ENCODE data around the gene DAP. TPM values are rescaled to one million over a fixed set of nuclear protein-coding genes. Genes with fewer than 3 reads are reported as not detected.

The DAP gene
- polyA plus RNA-seq, 2 donors: 20.0 to 27.7 TPM

DNA sequence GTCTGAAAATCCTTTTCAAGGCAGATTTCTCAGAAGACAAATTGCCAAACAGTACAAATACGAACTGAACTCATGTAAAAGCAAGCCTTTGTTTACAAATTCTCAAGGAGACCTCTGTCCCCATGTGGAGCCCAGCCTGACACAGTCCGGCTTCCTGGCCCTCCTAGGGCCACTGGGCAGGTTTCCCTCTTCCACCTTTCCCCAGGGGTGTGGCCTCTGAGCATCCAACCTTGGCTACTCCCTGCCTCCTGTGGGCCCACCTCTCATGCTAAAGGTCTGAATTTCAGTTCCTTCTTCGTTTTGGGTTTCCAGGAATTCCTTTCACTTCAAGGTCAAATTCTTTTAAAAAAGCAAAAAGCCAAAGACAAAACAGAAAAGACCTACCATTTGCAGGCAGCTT, 10.1 kb downstream of the DAP start:
- Histone ChIP-seq H3K27ac (ENCODE audit: low read depth in 2 of 2, low read length in 1 of 2) (no peak overlapping the region), H3K4me3 (ENCODE audit: low read depth in 1 of 2, low read length in 2 of 2) (no peak overlapping the region), H3K36me3 (ENCODE audit: control insufficient read depth in 2 of 2, insufficient read depth in 2 of 2, low read length in 1 of 2) (peaks cover 0 to 14% of the 10 kb centered on the region in 2 donors), H3K27me3 (ENCODE audit: control insufficient read depth in 1 of 2, insufficient read depth in 2 of 2, low read length in 2 of 2) (no peaks in the 10 kb centered on the region), H3K4me1 (ENCODE audit: control insufficient read depth in 2 of 2, insufficient read depth in 2 of 2, low read length in 1 of 2) (peaks cover 2% of the 10 kb centered on the region in 2 donors), H3K9me3 (ENCODE audit: control insufficient read depth in 2 of 2, insufficient read depth in 1 of 2, low read depth in 1 of 2, low read length in 1 of 2) (no peaks in the 10 kb centered on the region)
- WGBS, 2 donors: 63 to 78% methylated on average over 3 of the region's 3 CpGs

DNA sequence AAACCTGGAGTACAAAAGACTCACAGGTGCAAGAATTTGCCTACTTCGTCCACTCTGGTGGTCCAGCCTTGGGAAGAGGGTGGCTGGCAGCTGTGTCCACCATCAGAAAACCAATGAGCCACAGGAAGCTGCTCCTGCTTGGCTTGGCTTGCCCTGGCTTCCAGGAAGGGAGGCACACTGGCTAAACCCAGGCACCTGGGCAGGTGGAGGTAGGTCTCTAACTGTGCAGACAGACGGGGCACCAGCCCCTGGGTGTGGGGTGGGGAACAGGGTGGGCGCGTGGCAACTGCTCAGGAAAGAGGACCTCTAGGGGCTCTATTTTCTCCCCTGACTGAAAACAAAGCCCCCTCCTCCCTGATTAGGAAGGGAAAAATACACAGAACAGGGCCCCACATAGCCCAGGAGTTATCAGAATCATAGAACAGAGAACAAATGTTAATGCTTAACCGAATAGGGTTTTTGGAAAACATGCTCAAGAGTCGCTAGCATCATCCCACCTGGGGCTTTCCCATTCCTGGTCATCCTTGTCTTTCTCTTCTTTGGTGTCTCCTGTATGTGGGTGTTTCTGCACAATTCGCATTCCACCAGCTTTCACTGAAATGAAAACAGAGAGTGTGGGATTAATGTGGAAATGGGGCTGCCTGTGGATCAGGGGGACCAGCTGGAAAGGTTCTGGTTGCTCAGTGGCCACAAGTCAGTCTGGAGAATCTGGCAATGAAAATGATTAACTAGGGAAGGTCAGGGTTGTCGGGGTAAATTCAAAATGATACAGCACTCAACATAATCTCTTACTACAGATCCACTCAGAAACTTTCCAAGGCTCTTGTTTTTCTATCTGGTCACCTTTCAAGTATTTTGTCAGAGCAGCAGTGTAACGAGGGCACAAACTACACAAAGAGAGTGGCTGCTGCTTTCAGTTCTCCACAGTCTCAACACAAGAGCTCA, 13.1 kb downstream of the DAP start:
- no peaks in the 10 kb centered on the region for H3K27me3 ChIP-seq (ENCODE audit: control insufficient read depth in 1 of 2, insufficient read depth in 2 of 2, low read length in 2 of 2)
- H3K4me3 ChIP-seq (ENCODE audit: low read depth in 1 of 2, low read length in 2 of 2): no peak overlapping the region
- 76 to 89% methylated on average over 9 of the region's 9 CpGs for WGBS, 2 donors
- peaks cover 2 to 5% of the 10 kb centered on the region in 2 donors for H3K4me1 ChIP-seq (ENCODE audit: control insufficient read depth in 2 of 2, insufficient read depth in 2 of 2, low read length in 1 of 2)
- H3K36me3 ChIP-seq (ENCODE audit: control insufficient read depth in 2 of 2, insufficient read depth in 2 of 2, low read length in 1 of 2): peaks cover 0 to 6% of the 10 kb centered on the region in 2 donors
- no peak overlapping the region for H3K27ac ChIP-seq (ENCODE audit: low read depth in 2 of 2, low read length in 1 of 2)
- H3K9me3 ChIP-seq (ENCODE audit: control insufficient read depth in 2 of 2, insufficient read depth in 1 of 2, low read depth in 1 of 2, low read length in 1 of 2): no peaks in the 10 kb centered on the region

DNA sequence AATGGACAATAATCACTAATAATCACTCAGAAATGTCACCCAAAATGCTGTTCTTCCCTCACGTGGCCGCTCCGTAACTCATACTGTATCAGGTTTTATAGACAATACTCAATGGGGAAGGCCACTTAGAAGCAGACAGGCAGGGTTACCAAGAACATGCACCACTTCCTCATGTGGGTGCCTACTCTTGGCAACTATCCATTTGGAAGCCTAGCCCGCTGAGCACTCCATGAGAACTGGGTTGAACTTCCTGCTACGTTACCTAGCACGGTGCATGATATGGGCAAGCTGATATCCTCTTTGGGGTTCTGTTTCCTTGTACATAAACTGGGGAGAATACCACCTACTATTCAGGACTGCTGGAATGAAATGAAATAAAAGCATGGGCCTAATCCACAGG, 14.3 kb downstream of the DAP start:
- no peaks in the 10 kb centered on the region for H3K9me3 ChIP-seq (ENCODE audit: control insufficient read depth in 2 of 2, insufficient read depth in 1 of 2, low read depth in 1 of 2, low read length in 1 of 2)
- H3K27me3 ChIP-seq (ENCODE audit: control insufficient read depth in 1 of 2, insufficient read depth in 2 of 2, low read length in 2 of 2): no peaks in the 10 kb centered on the region
- peak overlapping the region in 1 of 2 donors; percentile 62 for H3K27ac ChIP-seq (ENCODE audit: low read depth in 2 of 2, low read length in 1 of 2)
- no peak overlapping the region for H3K4me3 ChIP-seq (ENCODE audit: low read depth in 1 of 2, low read length in 2 of 2)
- WGBS, 2 donors: 44 to 66% methylated on average over 6 of the region's 6 CpGs
- peaks cover 0 to 6% of the 10 kb centered on the region in 2 donors for H3K36me3 ChIP-seq (ENCODE audit: control insufficient read depth in 2 of 2, insufficient read depth in 2 of 2, low read length in 1 of 2)
- peaks cover 2 to 5% of the 10 kb centered on the region in 2 donors for H3K4me1 ChIP-seq (ENCODE audit: control insufficient read depth in 2 of 2, insufficient read depth in 2 of 2, low read length in 1 of 2)

DNA sequence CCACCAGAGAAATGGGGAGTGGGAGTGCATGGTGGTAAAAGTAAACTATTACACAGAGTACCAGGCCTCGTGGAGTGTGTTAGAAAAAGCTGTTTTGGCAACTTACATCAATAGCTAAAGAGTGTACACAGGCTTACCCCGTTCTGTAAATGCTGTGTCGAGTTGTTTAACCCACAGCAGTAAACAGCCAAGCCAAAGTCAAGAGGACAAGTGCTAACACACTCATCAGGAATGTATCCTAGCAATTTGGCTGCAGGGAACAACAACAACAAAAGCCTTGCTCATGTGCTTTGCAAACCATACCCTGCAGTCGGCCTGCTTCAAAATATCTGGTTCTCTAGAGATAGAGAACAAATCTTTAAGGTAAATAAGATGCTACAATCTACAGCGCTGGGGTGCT, 15.9 kb downstream of the DAP start:
- Histone ChIP-seq H3K9me3 (ENCODE audit: control insufficient read depth in 2 of 2, insufficient read depth in 1 of 2, low read depth in 1 of 2, low read length in 1 of 2) (no peaks in the 10 kb centered on the region), H3K36me3 (ENCODE audit: control insufficient read depth in 2 of 2, insufficient read depth in 2 of 2, low read length in 1 of 2) (peaks cover 0 to 9% of the 10 kb centered on the region in 2 donors), H3K27me3 (ENCODE audit: control insufficient read depth in 1 of 2, insufficient read depth in 2 of 2, low read length in 2 of 2) (no peaks in the 10 kb centered on the region), H3K4me3 (ENCODE audit: low read depth in 1 of 2, low read length in 2 of 2) (no peak overlapping the region), H3K4me1 (ENCODE audit: control insufficient read depth in 2 of 2, insufficient read depth in 2 of 2, low read length in 1 of 2) (peaks cover 2 to 5% of the 10 kb centered on the region in 2 donors), H3K27ac (ENCODE audit: low read depth in 2 of 2, low read length in 1 of 2) (no peak overlapping the region)
- 32 to 47% methylated on average over 5 of the region's 5 CpGs for WGBS, 2 donors

DNA sequence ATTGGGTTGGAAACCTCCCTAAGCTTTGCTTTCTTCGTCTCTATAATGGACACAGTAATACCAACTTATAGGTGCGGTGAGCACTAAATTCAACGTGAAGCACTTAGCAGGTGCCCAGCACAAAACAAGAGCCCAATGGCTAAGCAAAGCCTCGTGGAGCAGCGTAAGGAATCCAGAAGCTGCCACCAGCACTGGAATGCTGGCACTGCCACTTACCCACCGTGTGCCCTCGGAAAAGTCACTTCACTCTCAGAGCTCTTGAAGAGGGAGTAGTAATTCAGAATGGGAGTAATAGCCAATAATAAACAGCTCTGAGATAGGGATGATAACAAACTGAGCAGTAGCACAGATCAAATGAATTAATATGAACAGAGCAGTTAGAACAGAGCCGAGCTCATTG, 16.4 kb downstream of the DAP start:
- WGBS, 2 donors: 82 to 87% methylated on average over 8 of the region's 8 CpGs
- Histone ChIP-seq H3K9me3 (ENCODE audit: control insufficient read depth in 2 of 2, insufficient read depth in 1 of 2, low read depth in 1 of 2, low read length in 1 of 2) (no peaks in the 10 kb centered on the region), H3K4me3 (ENCODE audit: low read depth in 1 of 2, low read length in 2 of 2) (no peak overlapping the region), H3K36me3 (ENCODE audit: control insufficient read depth in 2 of 2, insufficient read depth in 2 of 2, low read length in 1 of 2) (peaks cover 0 to 4% of the 10 kb centered on the region in 2 donors), H3K27ac (ENCODE audit: low read depth in 2 of 2, low read length in 1 of 2) (no peak overlapping the region), H3K4me1 (ENCODE audit: control insufficient read depth in 2 of 2, insufficient read depth in 2 of 2, low read length in 1 of 2) (peaks cover 0 to 5% of the 10 kb centered on the region in 2 donors), H3K27me3 (ENCODE audit: control insufficient read depth in 1 of 2, insufficient read depth in 2 of 2, low read length in 2 of 2) (no peaks in the 10 kb centered on the region)

DNA sequence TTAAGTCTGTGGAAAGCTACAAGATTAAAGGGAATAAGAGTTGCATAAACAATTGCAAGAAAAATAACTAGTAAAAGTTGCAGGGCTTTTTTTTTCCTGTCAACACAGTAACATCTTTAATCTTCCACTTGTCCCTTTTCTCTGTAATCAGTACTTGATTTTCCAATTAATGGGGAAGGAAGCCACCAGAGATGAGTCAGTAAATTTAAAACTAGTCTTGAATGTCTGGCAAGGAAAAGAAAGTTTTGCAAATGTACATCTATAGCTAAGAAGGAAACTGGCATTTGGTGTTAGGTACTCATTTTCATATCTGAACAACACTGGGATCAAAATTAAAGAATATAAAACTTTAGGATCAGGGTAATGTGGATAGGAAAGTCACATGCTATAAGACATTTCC, 17.1 kb downstream of the DAP start:
- no peaks in the 10 kb centered on the region for H3K9me3 ChIP-seq (ENCODE audit: control insufficient read depth in 2 of 2, insufficient read depth in 1 of 2, low read depth in 1 of 2, low read length in 1 of 2)
- H3K36me3 ChIP-seq (ENCODE audit: control insufficient read depth in 2 of 2, insufficient read depth in 2 of 2, low read length in 1 of 2): peaks cover 0 to 4% of the 10 kb centered on the region in 2 donors
- H3K27me3 ChIP-seq (ENCODE audit: control insufficient read depth in 1 of 2, insufficient read depth in 2 of 2, low read length in 2 of 2): no peaks in the 10 kb centered on the region
- no peak overlapping the region for H3K27ac ChIP-seq (ENCODE audit: low read depth in 2 of 2, low read length in 1 of 2)
- H3K4me1 ChIP-seq (ENCODE audit: control insufficient read depth in 2 of 2, insufficient read depth in 2 of 2, low read length in 1 of 2): peaks cover 0 to 5% of the 10 kb centered on the region in 2 donors
- no peak overlapping the region for H3K4me3 ChIP-seq (ENCODE audit: low read depth in 1 of 2, low read length in 2 of 2)

DNA sequence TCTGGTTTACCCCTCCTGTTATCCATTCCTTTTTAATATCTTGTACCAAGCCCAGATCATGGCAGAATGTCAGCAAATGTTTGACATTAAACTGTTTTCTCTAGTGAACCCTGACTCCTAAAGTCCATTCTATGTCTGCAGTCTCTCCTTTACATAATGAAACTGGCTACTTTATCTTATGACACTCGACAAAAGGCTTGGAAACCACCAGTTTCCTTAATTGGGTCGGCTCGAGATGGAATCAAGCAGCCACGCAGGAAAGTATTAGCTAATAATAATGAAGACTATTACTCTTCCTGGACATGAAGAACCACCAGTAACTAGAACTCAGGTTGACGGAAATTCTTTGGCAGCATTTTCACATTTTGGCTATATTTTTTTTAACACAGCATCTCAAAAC, 17.5 kb downstream of the DAP start:
- Histone ChIP-seq H3K27me3 (ENCODE audit: control insufficient read depth in 1 of 2, insufficient read depth in 2 of 2, low read length in 2 of 2) (no peaks in the 10 kb centered on the region), H3K4me1 (ENCODE audit: control insufficient read depth in 2 of 2, insufficient read depth in 2 of 2, low read length in 1 of 2) (peaks cover 0 to 5% of the 10 kb centered on the region in 2 donors), H3K36me3 (ENCODE audit: control insufficient read depth in 2 of 2, insufficient read depth in 2 of 2, low read length in 1 of 2) (peaks cover 0 to 4% of the 10 kb centered on the region in 2 donors), H3K9me3 (ENCODE audit: control insufficient read depth in 2 of 2, insufficient read depth in 1 of 2, low read depth in 1 of 2, low read length in 1 of 2) (no peaks in the 10 kb centered on the region), H3K4me3 (ENCODE audit: low read depth in 1 of 2, low read length in 2 of 2) (no peak overlapping the region), H3K27ac (ENCODE audit: low read depth in 2 of 2, low read length in 1 of 2) (no peak overlapping the region)
- 71 to 78% methylated on average over 5 of the region's 5 CpGs for WGBS, 2 donors

DNA sequence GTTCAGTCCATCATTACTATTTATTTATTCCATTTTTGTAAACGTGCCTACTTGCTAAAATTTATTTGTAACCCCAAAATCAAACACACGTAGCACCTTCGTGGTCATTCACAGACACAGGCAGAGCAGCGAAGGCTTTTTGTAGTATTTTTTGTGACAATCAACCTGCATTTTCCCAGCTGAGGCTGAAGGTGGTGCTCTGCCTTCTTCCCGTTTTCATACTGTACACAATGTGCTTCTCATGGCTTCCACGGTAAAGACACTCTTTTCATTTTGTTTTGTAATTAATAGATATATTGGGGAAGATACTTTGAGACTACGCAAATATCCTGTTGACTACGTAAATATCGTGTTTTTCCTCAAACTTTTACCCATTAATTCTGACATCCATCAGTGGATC, 19.4 kb downstream of the DAP start:
- 86 to 93% methylated on average over 9 of the region's 9 CpGs for WGBS, 2 donors
- Histone ChIP-seq H3K9me3 (ENCODE audit: control insufficient read depth in 2 of 2, insufficient read depth in 1 of 2, low read depth in 1 of 2, low read length in 1 of 2) (no peaks in the 10 kb centered on the region), H3K27ac (ENCODE audit: low read depth in 2 of 2, low read length in 1 of 2) (no peak overlapping the region), H3K4me1 (ENCODE audit: control insufficient read depth in 2 of 2, insufficient read depth in 2 of 2, low read length in 1 of 2) (peaks cover 2 to 7% of the 10 kb centered on the region in 2 donors), H3K4me3 (ENCODE audit: low read depth in 1 of 2, low read length in 2 of 2) (no peak overlapping the region), H3K36me3 (ENCODE audit: control insufficient read depth in 2 of 2, insufficient read depth in 2 of 2, low read length in 1 of 2) (peaks cover 0 to 4% of the 10 kb centered on the region in 2 donors), H3K27me3 (ENCODE audit: control insufficient read depth in 1 of 2, insufficient read depth in 2 of 2, low read length in 2 of 2) (no peaks in the 10 kb centered on the region)

DNA sequence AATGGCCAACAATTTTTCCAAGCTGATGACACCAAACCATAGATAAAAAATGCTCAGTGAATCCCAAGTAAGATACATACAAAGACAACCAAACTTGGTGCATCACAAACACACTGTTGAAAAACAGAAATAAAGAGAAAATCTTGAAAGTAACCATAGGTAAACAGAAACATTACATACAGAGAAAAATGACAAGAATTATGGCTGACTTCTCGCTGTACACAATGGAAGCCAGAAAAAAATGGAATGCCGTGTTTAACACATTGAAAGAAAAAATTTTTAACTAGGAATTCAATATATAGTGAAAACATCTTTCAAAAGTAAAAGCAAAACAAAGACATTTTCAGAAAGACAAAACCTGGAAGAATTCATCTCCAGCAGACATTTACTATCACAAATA, 20.6 kb downstream of the DAP start:
- Histone ChIP-seq H3K9me3 (ENCODE audit: control insufficient read depth in 2 of 2, insufficient read depth in 1 of 2, low read depth in 1 of 2, low read length in 1 of 2) (no peaks in the 10 kb centered on the region), H3K27ac (ENCODE audit: low read depth in 2 of 2, low read length in 1 of 2) (no peak overlapping the region), H3K36me3 (ENCODE audit: control insufficient read depth in 2 of 2, insufficient read depth in 2 of 2, low read length in 1 of 2) (peaks cover 0 to 9% of the 10 kb centered on the region in 2 donors), H3K4me1 (ENCODE audit: control insufficient read depth in 2 of 2, insufficient read depth in 2 of 2, low read length in 1 of 2) (peaks cover 6 to 14% of the 10 kb centered on the region in 2 donors), H3K4me3 (ENCODE audit: low read depth in 1 of 2, low read length in 2 of 2) (no peak overlapping the region), H3K27me3 (ENCODE audit: control insufficient read depth in 1 of 2, insufficient read depth in 2 of 2, low read length in 2 of 2) (no peaks in the 10 kb centered on the region)
- 68 to 96% methylated on average over 2 of the region's 2 CpGs for WGBS, 2 donors

DNA sequence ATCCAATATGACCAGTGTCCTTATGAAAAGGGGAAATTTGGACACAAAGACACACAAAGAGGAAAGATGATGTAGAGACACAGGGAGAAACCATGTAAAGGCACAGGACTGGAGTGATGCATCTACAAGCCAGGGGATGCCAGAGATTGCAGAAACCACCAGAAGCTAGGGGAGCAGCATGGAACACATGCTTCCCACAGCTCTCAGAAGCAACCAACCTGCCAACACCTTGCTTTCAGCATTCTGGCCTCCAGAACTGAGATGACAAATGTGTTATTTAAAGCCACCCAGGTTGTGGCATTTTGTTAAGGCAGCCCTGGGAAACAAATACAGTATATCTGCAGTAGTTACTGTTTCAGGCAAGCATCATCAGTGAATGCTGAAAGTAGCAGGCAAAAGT, 23.2 kb downstream of the DAP start:
- peaks cover 0 to 9% of the 10 kb centered on the region in 2 donors for H3K36me3 ChIP-seq (ENCODE audit: control insufficient read depth in 2 of 2, insufficient read depth in 2 of 2, low read length in 1 of 2)
- H3K4me1 ChIP-seq (ENCODE audit: control insufficient read depth in 2 of 2, insufficient read depth in 2 of 2, low read length in 1 of 2): peaks cover 8 to 9% of the 10 kb centered on the region in 2 donors
- H3K27ac ChIP-seq (ENCODE audit: low read depth in 2 of 2, low read length in 1 of 2): no peak overlapping the region
- H3K4me3 ChIP-seq (ENCODE audit: low read depth in 1 of 2, low read length in 2 of 2): no peak overlapping the region
- no peaks in the 10 kb centered on the region for H3K9me3 ChIP-seq (ENCODE audit: control insufficient read depth in 2 of 2, insufficient read depth in 1 of 2, low read depth in 1 of 2, low read length in 1 of 2)
- no peaks in the 10 kb centered on the region for H3K27me3 ChIP-seq (ENCODE audit: control insufficient read depth in 1 of 2, insufficient read depth in 2 of 2, low read length in 2 of 2)
